Measurements from ENCODE around the gene CNTN4. TPM values are rescaled to one million over a fixed set of nuclear protein-coding genes. Genes with fewer than 3 reads are reported as not detected.

Gene CNTN4
- total RNA-seq, 1 experiment from 2014 or later, result 0.12 TPM

DNA sequence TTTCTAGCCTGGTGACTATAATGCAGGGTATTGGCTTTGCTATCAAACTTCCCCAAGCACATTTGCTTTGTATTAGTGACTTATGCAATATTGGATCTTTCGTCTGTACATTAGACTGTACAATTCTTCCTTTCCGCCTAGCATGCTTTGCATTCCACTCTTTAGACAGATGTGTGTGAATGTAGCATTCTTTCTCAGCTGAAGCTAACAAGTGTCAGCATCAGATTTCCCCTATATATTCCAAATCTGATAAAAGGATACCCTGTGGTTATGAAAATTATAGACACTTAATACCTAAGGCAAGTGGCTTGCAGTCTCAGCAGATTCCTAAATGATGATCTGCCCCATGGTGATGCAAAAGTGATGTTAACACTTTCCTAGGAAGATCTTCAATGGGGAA is 360.1 kb downstream of the CNTN4 start:
- intact Hi-C loops (cut with micrococcal nuclease), result no loop called here
- no TSS peak for BruUV-seq (replicated peaks)
- no peaks in the 10 kb centered on the region for H3K9me3 Mint-ChIP-seq (ENCODE audit: unreplicated experiment)
- ChIA-PET POLR2A (no interaction called here), CTCF (no interaction called here)
- H3K27me3 Mint-ChIP-seq (ENCODE audit: insufficient read depth, unreplicated experiment), result peaks cover 55% of the 10 kb centered on the region
- H3K4me1 Mint-ChIP-seq (ENCODE audit: insufficient read depth, unreplicated experiment), result no peaks in the 10 kb centered on the region
- DNase-seq (ENCODE audit: unreplicated experiment), result no peak
- no peaks in the 10 kb centered on the region for H3K36me3 Mint-ChIP-seq (ENCODE audit: insufficient read depth, unreplicated experiment)
- no peak overlapping the region for H3K4me3 Mint-ChIP-seq (ENCODE audit: unreplicated experiment)
- TF ChIP-seq, protein P1, sequence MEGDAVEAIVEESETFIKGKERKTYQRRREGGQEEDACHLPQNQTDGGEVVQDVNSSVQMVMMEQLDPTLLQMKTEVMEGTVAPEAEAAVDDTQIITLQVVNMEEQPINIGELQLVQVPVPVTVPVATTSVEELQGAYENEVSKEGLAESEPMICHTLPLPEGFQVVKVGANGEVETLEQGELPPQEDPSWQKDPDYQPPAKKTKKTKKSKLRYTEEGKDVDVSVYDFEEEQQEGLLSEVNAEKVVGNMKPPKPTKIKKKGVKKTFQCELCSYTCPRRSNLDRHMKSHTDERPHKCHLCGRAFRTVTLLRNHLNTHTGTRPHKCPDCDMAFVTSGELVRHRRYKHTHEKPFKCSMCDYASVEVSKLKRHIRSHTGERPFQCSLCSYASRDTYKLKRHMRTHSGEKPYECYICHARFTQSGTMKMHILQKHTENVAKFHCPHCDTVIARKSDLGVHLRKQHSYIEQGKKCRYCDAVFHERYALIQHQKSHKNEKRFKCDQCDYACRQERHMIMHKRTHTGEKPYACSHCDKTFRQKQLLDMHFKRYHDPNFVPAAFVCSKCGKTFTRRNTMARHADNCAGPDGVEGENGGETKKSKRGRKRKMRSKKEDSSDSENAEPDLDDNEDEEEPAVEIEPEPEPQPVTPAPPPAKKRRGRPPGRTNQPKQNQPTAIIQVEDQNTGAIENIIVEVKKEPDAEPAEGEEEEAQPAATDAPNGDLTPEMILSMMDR (IDR thresholded peaks at IDR 0.05; ENCODE audit: unreplicated experiment), result no peak
- H3K27ac Mint-ChIP-seq (ENCODE audit: low read depth, unreplicated experiment), result no peak overlapping the region

DNA sequence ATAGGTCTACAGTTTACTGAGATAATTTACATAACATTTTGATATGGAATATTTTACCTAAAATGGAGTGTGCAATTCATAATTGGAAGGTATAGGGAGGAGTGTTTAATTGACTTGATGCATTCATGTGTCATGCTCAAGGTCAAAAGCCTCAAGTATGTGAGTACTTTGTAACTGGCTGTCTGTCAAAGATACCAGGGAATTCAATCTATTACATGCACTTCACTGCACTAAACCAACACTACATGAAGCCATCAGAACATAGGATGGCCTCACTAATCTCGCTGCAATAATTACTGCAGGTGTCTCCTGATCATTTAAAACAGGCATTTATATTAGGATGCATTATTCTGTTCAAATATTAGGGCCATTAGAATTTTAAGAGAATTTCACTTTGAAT is 367.2 kb downstream of the CNTN4 start:
- CTCF ChIA-PET, result no interaction called here
- POLR2A ChIA-PET, result interaction anchor here (1.3 kb wide), 1 partner anchor 32 kb away, joined by 3 read pairs; no protein-coding TSS in a partner anchor
- H3K4me1 Mint-ChIP-seq (ENCODE audit: insufficient read depth, unreplicated experiment), result no peaks in the 10 kb centered on the region
- H3K36me3 Mint-ChIP-seq (ENCODE audit: insufficient read depth, unreplicated experiment), result no peaks in the 10 kb centered on the region
- no TSS peak for BruUV-seq (replicated peaks)
- no peaks in the 10 kb centered on the region for H3K9me3 Mint-ChIP-seq (ENCODE audit: unreplicated experiment)
- intact Hi-C loops (cut with micrococcal nuclease), result no loop called here
- no peak overlapping the region for H3K27ac Mint-ChIP-seq (ENCODE audit: low read depth, unreplicated experiment)
- no peak overlapping the region for H3K4me3 Mint-ChIP-seq (ENCODE audit: unreplicated experiment)
- DNase-seq (ENCODE audit: unreplicated experiment), result no peak
- H3K27me3 Mint-ChIP-seq (ENCODE audit: insufficient read depth, unreplicated experiment), result peaks cover 56% of the 10 kb centered on the region
- TF ChIP-seq, protein P1 (IDR thresholded peaks at IDR 0.05; ENCODE audit: unreplicated experiment), result no peak

DNA sequence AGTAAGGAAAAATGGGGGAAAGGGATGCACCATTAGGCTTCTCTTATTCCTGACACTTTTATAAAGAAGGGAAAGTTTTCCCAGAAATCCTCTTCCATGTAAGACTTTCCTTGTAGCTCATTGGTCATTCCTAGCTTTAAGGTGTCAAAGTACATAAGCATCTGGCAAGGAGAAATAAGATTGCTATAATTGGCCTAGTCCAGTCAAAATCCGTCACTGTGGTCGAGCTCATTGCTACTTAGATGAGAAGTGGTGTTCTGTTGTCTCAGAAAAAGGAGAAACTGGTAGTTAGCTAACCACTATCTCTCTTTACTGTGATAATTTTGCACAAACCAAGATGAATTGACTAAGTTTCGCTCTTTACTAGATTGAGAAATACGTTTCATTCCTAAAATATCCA is 370.1 kb downstream of the CNTN4 start:
- POLR2A ChIA-PET, result no interaction called here
- H3K4me1 Mint-ChIP-seq (ENCODE audit: insufficient read depth, unreplicated experiment), result no peaks in the 10 kb centered on the region
- no peaks in the 10 kb centered on the region for H3K36me3 Mint-ChIP-seq (ENCODE audit: insufficient read depth, unreplicated experiment)
- no peak overlapping the region for H3K4me3 Mint-ChIP-seq (ENCODE audit: unreplicated experiment)
- no peaks in the 10 kb centered on the region for H3K9me3 Mint-ChIP-seq (ENCODE audit: unreplicated experiment)
- DNase-seq (ENCODE audit: unreplicated experiment), result no peak
- no TSS peak for BruUV-seq (replicated peaks)
- no peak overlapping the region for H3K27ac Mint-ChIP-seq (ENCODE audit: low read depth, unreplicated experiment)
- peaks cover 83% of the 10 kb centered on the region for H3K27me3 Mint-ChIP-seq (ENCODE audit: insufficient read depth, unreplicated experiment)
- intact Hi-C loops (cut with micrococcal nuclease), result no loop called here
- CTCF ChIA-PET, result no interaction called here
- TF ChIP-seq, protein P1 (IDR thresholded peaks at IDR 0.05; ENCODE audit: unreplicated experiment), result no peak

DNA sequence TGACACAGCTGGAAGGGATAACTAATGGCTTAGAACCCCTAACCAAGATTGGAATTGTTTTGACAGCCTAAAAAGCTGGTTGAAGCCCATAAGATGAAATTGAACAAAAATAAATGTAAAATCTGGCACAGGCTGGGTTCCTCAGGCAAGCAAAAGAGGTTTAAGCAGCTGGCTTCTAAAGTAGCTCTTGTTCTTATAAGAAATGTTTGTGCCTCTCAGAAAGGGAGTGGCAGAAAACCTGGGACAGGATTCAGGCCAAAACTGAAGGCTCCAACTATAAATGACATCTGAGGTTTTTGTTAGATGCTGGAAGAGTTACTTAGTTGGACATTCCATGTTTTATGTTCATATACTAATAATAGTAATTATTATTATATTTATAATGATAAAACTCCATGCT is 378.3 kb downstream of the CNTN4 start:
- intact Hi-C loops (cut with micrococcal nuclease), result no loop called here
- peaks cover 7% of the 10 kb centered on the region for H3K9me3 Mint-ChIP-seq (ENCODE audit: unreplicated experiment)
- POLR2A ChIA-PET, result no interaction called here
- no peaks in the 10 kb centered on the region for H3K36me3 Mint-ChIP-seq (ENCODE audit: insufficient read depth, unreplicated experiment)
- CTCF ChIA-PET, result no interaction called here
- H3K27ac Mint-ChIP-seq (ENCODE audit: low read depth, unreplicated experiment), result no peak overlapping the region
- H3K4me1 Mint-ChIP-seq (ENCODE audit: insufficient read depth, unreplicated experiment), result no peaks in the 10 kb centered on the region
- H3K4me3 Mint-ChIP-seq (ENCODE audit: unreplicated experiment), result no peak overlapping the region
- BruUV-seq (replicated peaks), result no TSS peak
- TF ChIP-seq, protein P1 (IDR thresholded peaks at IDR 0.05; ENCODE audit: unreplicated experiment), result no peak
- DNase-seq (ENCODE audit: unreplicated experiment), result no peak
- H3K27me3 Mint-ChIP-seq (ENCODE audit: insufficient read depth, unreplicated experiment), result peaks cover 99% of the 10 kb centered on the region
